GM19035 (cell line): ENCODE results near the gene CARD19.
A peak's percentile ranks its signal among the peaks of the same experiment; 100 is the strongest.

ENCODE experiments used
- ATAC-seq: cut with Tn5 transposase; IDR thresholded peaks from one replicate; pipeline ENCODE4 v1.9.1; 2021; ENCODE audit not compliant: unreplicated experiment

The CARD19 gene

GRCh38 chr9:93096131-93096802, at the start of gene CARD19:
Gene CARD19 (plus strand): TSS chr9:93096217. CDS start chr9:93096346, 129 bp downstream.
- peak; percentile 51 for ATAC-seq

GRCh38 chr9:93048566-93049448, 47.2 kb upstream of the CARD19 start:
- no peak for ATAC-seq

GRCh38 chr9:93049491-93049890, 46.5 kb upstream of the CARD19 start:
- ATAC-seq, result no peak

- no peak for ATAC-seq
Measured at GRCh38 chr9:93050231-93050630, 45.8 kb upstream of the CARD19 start.

GRCh38 chr9:93051680-93052089, 44.3 kb upstream of the CARD19 start:
- ATAC-seq, result no peak

GRCh38 chr9:93052791-93053540, 43.1 kb upstream of the CARD19 start:
- no peak for ATAC-seq

GRCh38 chr9:93053781-93054331, 42.2 kb upstream of the CARD19 start:
- ATAC-seq, result no peak

- ATAC-seq, result no peak
Measured at GRCh38 chr9:93054758-93055704, 41.0 kb upstream of the CARD19 start.

- ATAC-seq, result no peak
Measured at GRCh38 chr9:93057042-93057702, 38.8 kb upstream of the CARD19 start.

- ATAC-seq, result peak; percentile 23
Measured at GRCh38 chr9:93057703-93058354, 38.2 kb upstream of the CARD19 start.

GRCh38 chr9:93058355-93059010, 37.5 kb upstream of the CARD19 start, which contains the start of gene SUSD3:
Gene SUSD3 (plus strand): TSS chr9:93058701. CDS start chr9:93058743, 42 bp downstream.
- peak; percentile 59 for ATAC-seq

- no peak for ATAC-seq
Measured at GRCh38 chr9:93059011-93059714, 36.9 kb upstream of the CARD19 start.

- ATAC-seq, result no peak
Measured at GRCh38 chr9:93059715-93060578, 36.1 kb upstream of the CARD19 start.

GRCh38 chr9:93060746-93061259, 35.2 kb upstream of the CARD19 start:
- ATAC-seq, result no peak

GRCh38 chr9:93061260-93061751, 34.7 kb upstream of the CARD19 start:
- ATAC-seq, result no peak
